ENCODE data around the gene IFT43. TPM values are rescaled to one million over a fixed set of nuclear protein-coding genes. Genes with fewer than 3 reads are reported as not detected.

Gene IFT43
- total RNA-seq, 1 donor, result 26.8 TPM

DNA sequence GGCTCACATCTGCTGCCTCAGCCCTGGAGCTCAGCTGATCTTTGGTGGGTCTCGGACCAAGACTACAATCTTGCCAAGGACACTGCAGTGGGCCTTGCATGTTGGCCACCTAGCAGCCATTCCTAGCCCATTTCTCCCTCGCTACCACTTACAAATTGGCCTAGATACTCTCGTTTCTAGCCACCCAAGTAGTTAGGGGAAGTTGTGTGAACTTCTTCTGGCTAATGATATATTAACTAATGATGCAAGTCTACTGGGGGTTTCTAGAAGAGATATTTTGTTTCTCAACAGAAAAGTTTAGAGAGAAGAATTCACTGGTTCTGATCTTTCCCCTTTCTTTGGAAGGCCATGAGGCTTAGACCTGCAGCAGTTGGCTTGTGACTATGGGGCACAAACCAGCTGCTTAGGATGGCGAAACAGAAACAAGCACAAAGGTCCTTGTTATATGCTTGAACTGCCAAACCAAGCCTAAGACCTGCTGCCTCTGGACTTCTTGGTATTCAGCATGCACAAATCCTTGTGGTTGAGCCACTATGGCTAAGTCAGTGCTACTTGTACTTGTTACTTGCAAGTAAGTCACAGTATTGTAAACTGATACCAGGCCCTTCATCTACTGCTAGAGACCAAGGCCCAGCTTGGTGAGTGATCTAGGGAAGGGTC, 135.7 kb downstream of the IFT43 start:
- no peak for DNase-seq (ENCODE audit: low read depth)
- no peak overlapping the region for H3K4me3 ChIP-seq (ENCODE audit: low read depth, low read length)
- TF ChIP-seq, protein P1, sequence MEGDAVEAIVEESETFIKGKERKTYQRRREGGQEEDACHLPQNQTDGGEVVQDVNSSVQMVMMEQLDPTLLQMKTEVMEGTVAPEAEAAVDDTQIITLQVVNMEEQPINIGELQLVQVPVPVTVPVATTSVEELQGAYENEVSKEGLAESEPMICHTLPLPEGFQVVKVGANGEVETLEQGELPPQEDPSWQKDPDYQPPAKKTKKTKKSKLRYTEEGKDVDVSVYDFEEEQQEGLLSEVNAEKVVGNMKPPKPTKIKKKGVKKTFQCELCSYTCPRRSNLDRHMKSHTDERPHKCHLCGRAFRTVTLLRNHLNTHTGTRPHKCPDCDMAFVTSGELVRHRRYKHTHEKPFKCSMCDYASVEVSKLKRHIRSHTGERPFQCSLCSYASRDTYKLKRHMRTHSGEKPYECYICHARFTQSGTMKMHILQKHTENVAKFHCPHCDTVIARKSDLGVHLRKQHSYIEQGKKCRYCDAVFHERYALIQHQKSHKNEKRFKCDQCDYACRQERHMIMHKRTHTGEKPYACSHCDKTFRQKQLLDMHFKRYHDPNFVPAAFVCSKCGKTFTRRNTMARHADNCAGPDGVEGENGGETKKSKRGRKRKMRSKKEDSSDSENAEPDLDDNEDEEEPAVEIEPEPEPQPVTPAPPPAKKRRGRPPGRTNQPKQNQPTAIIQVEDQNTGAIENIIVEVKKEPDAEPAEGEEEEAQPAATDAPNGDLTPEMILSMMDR (IDR thresholded peaks at IDR 0.05; ENCODE audit: insufficient read depth, low read length), result no peak

DNA sequence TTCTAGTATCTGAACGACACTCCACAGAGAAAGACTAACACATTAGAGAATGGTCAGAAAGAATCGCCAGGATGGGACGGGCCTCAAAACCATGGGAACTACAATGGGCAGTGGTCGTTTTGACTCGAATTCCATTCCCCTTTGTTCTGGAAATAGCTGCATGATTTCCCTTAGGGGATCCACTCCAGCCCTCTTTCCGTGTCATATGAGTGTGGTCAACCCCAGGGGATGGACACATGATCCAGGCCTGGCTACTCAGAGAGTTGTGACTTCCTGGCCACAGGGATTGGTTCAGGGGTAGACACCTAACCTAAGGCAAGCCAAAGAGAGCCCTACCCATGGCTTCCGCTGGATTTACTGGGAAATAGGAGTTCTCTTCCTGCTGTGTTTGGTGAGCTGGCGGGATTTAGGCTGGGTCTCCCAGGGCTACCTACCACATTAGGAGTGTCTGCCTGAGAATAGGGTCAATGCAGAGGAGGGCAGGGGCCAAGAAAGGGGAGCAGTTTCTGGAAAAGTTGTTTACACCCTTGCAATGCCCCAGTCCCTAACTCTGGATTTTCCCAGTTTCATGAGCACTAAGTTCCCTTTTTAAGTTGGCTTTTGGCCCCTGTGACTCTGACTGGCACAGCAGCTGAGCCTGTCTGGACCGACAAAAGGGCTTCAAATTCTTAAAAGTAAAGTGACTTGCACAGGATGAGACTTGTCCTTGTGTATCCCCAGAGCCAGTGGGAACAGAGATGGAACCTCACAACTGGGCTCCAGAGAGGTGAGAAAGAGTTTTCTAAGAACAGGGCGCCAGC, 138.1 kb downstream of the IFT43 start:
- no peak for DNase-seq (ENCODE audit: low read depth)
- H3K4me3 ChIP-seq (ENCODE audit: low read depth, low read length), result no peak overlapping the region
- TF ChIP-seq, protein P1 (IDR thresholded peaks at IDR 0.05; ENCODE audit: insufficient read depth, low read length), result no peak

DNA sequence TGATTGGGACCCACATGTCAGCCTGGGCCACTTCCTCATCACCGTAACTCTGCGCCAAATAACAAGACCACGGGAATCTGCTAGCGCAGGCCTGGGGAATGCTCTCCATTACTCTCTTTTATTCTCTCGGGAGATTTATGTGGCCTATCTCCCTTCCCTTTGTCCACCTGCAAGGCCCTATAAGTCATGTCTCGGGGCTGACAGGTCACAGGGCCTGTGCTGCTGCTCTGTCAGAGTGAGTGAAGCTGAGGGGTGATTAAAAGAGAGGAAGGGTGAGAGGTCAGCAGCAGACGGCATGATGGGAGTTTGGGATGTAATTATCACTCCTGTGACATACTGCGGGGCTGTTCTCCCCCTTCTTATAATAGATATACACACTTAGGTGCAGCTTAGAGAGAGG, 139.9 kb downstream of the IFT43 start:
- TF ChIP-seq, protein P1 (IDR thresholded peaks at IDR 0.05; ENCODE audit: insufficient read depth, low read length), result no peak
- no peak for DNase-seq (ENCODE audit: low read depth)
- no peak overlapping the region for H3K4me3 ChIP-seq (ENCODE audit: low read depth, low read length)

DNA sequence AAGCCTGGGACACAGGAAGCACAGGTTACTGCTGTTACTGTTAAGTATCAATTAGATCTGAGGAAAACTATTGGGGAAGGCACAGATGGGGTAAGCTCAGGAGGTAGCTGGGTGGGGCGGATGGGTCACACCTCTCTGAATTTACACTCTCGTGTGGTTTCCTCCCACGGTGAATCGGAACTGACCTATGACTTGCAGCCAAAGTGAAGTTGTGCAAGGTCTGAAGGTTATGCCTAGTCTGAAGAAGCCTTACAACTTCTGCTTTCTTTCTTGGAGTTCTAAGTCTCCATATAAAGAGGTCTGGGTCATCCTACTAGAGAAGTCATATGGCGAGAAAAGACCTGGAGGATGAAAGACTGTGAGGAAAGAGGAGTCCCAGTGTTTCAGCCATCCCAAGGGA, 140.5 kb downstream of the IFT43 start:
- H3K4me3 ChIP-seq (ENCODE audit: low read depth, low read length), result no peak overlapping the region
- TF ChIP-seq, protein P1 (IDR thresholded peaks at IDR 0.05; ENCODE audit: insufficient read depth, low read length), result no peak
- DNase-seq (ENCODE audit: low read depth), result no peak

DNA sequence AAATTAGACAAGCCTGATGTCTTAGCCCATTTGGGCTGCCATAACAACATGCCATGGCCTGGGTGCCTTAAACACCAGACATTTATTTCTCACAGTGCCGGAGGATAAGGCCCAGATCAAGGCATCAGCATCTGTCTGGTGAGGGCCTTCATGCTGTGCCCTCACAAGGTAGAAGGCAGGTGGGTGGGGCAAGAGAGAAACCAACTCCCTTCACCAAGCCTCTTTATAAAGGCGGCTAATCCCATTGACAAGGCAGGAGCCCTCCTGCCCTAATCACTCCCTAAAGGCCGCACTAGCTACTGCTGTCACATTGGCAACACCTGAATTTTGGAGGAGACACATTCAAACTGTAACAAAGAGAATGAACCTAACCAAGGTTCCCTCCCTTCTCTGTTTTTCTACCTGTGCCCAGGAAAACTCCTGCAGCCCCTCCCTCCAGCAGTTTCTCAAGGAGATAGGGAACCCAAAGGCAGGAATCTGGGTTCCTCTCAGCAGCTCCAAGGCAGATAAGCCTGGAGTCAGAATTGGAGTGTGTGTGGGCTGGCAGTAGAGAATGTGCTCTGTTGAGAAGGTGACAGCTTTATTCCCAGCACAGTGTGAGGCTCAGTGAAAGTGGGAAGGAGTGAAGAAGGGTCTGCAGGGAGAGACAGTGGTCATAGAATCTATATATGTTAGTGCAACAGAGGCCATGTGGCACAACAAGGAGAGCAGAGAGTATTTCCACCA, 144.5 kb downstream of the IFT43 start:
- H3K4me3 ChIP-seq (ENCODE audit: low read depth, low read length), result no peak overlapping the region
- no peak for DNase-seq (ENCODE audit: low read depth)
- TF ChIP-seq, protein P1 (IDR thresholded peaks at IDR 0.05; ENCODE audit: insufficient read depth, low read length), result no peak

DNA sequence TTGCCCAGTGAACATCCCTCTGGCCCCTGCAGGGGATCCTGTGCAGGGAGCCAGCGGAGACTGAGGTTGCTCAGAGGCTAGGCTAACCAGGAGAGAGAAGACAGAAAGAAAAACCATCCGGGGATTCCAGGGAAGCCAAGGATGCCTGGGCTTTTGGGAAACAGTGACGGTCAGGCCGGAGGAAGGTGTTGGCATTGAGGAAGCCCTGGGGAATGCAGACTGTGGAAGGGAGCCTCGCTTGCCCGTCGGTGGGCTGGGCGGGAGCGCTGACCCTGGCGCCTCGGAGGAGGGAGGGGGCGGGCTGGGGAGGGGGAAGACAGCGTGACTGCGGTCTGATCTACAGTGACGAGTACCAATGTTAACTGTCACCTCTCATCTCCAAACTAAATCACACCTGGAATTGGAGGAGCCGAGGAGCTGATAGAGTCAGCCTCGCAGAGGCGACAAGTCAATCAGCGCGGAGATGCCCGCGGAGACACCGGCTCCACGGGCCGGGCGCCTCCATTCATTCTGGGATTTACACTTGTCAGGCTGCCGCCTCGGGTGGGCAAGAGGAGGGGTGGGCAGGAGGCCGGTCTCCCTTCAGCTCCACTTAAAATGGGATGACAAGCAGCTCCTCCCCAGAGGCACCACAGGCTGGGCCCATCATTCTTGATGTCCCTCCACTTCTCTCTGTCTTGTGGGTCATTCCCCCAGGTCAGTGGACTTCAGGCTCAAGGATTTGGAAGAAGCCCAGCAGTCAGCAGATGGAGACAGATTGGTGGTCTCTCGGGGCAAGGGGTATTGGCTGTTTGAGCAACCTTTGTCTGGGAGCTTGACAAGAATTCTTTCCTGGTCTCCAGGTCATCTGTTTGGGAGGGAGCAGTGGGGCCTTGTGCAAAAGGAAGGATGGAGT, 145.8 kb downstream of the IFT43 start:
- TF ChIP-seq, protein P1 (IDR thresholded peaks at IDR 0.05; ENCODE audit: insufficient read depth, low read length), result no peak
- no peak for DNase-seq (ENCODE audit: low read depth)
- H3K4me3 ChIP-seq (ENCODE audit: low read depth, low read length), result no peak overlapping the region
